NCI-H2196 treated with DMSO at 0.1 percent for 48 hours (cell line): ENCODE measurements around the gene GRAMD4.

ENCODE experiments used
- DNase-seq: peaks from one replicate; lab custom pipeline; 2025; ENCODE audit not compliant: unreplicated experiment; lab: John Stamatoyannopoulos, UW

GRAMD4 gene

GRCh38 chr22:46596032-46596441 lies 24.1 kb upstream of the GRAMD4 start:
- no peak for DNase-seq

GRCh38 chr22:46596819-46597218 lies 23.4 kb upstream of the GRAMD4 start:
- DNase-seq, result peak; percentile 42

- DNase-seq, result no peak
These were observed 22.0 kb upstream of the GRAMD4 start for GRCh38 chr22:46598224-46598623.

- DNase-seq, result no peak
These were observed 21.3 kb upstream of the GRAMD4 start for GRCh38 chr22:46598737-46599424.

- no peak for DNase-seq
These were observed 19.9 kb upstream of the GRAMD4 start for GRCh38 chr22:46600273-46600796.

GRCh38 chr22:46602025-46602424 lies 18.2 kb upstream of the GRAMD4 start:
- no peak for DNase-seq

- no peak for DNase-seq
These were observed 15.9 kb upstream of the GRAMD4 start for GRCh38 chr22:46604306-46604690.

GRCh38 chr22:46605117-46605516 lies 15.1 kb upstream of the GRAMD4 start:
- DNase-seq, result no peak

- DNase-seq, result no peak
These were observed 13.3 kb upstream of the GRAMD4 start for GRCh38 chr22:46606886-46607285.

GRCh38 chr22:46607483-46608114 lies 12.6 kb upstream of the GRAMD4 start:
- no peak for DNase-seq

- DNase-seq, result no peak
These were observed 11.0 kb upstream of the GRAMD4 start for GRCh38 chr22:46609175-46609690.

GRCh38 chr22:46609724-46610201 lies 10.4 kb upstream of the GRAMD4 start:
- DNase-seq, result no peak

GRCh38 chr22:46610356-46610755 lies 9.8 kb upstream of the GRAMD4 start:
- DNase-seq, result no peak

GRCh38 chr22:46611189-46611588 lies 9.0 kb upstream of the GRAMD4 start:
- no peak for DNase-seq

GRCh38 chr22:46612341-46612903 lies 7.8 kb upstream of the GRAMD4 start:
- DNase-seq, result no peak

- no peak for DNase-seq
These were observed 7.1 kb upstream of the GRAMD4 start for GRCh38 chr22:46612904-46613605.

- no peak for DNase-seq
These were observed 6.6 kb upstream of the GRAMD4 start for GRCh38 chr22:46613606-46614021.

- DNase-seq, result no peak
These were observed 5.9 kb upstream of the GRAMD4 start for GRCh38 chr22:46614025-46614931.

GRCh38 chr22:46617207-46617985 lies 2.8 kb upstream of the GRAMD4 start:
- no peak for DNase-seq
